Stomach (tissue), 9 donors: Measurements from ENCODE around the gene TMEM247. TPM values are rescaled to one million over a fixed set of nuclear protein-coding genes. Genes with fewer than 3 reads are reported as not detected.

ENCODE experiments used
- DNase-seq, 2 donors: peaks; one replicate each; pipeline versions ENCODE4 v3.0.0 to v3.0.0-alpha.2; 2013 to 2019
- H3K27ac ChIP-seq, 5 donors: fragments of 200-600 bp in 4 of 5; sonication (generic) in 4 of 5; one replicate each; pipeline ENCODE4 v1.5.1; 2013 to 2019; ENCODE audit warnings: mild to moderate bottlenecking in 1 of 5, moderate library complexity in 1 of 5
- H3K27me3 ChIP-seq, 3 donors: fragments of 200-600 bp; sonication (generic); one replicate each; pipeline ENCODE4 v1.5.1; 2017 to 2019; ENCODE audit warnings: mixed run types in 1 of 3
- H3K36me3 ChIP-seq, 4 donors: fragments of 200-600 bp; sonication (generic); 1 replicate in 3 of 4; 2 replicates in 1 of 4; pipeline ENCODE4 v1.5.1; 2016 to 2019
- H3K4me1 ChIP-seq, 4 donors: fragments of 200-600 bp; sonication (generic); one replicate each; pipeline ENCODE4 v1.5.1; 2016 to 2019
- H3K4me3 ChIP-seq, 4 donors: fragments of 200-600 bp; sonication (generic) in 3 of 4; one replicate each; pipeline ENCODE4 v1.5.1; 2016 to 2019; ENCODE audit warnings: mild to moderate bottlenecking in 1 of 4
- H3K9me3 ChIP-seq, 4 donors: fragments of 200-600 bp; sonication (generic); one replicate each; pipeline ENCODE4 v1.5.1; 2016 to 2019
- EP300 ChIP-seq: sonication (generic); formaldehyde crosslinking; IDR thresholded peaks from one replicate; pipeline ENCODE4 v1.6.1; 2017; ENCODE audit warnings: antibody characterized with exemption
- POLR2A ChIP-seq, 4 donors: fragments of 450-650 bp; IDR thresholded peaks; one replicate each; pipeline ENCODE4 v1.6.1; 2016; ENCODE audit warnings: antibody characterized with exemption in 4 of 4, control low read depth in 2 of 4, mild to moderate bottlenecking in 1 of 4, moderate library complexity in 1 of 4
- POLR2AphosphoS5 ChIP-seq, 3 donors: sonication (generic); formaldehyde crosslinking; IDR thresholded peaks; one replicate each; pipeline ENCODE4 v1.6.1; 2016; ENCODE audit warnings: antibody characterized with exemption in 3 of 3
- WGBS, 5 donors: extraction: QIAGEN DNeasy Blood & Tissue Kit in 3 of 5; methylation state at CpG; one replicate each; pipeline versions ENCODE4 v1.1.5 to v1.1.7; 2013 to 2018; 5-methylcytosine and 5-hydroxymethylcytosine counted together
- intact Hi-C: fragments of 100-400 bp; cut with DNase I; formaldehyde crosslinking; loops from one replicate; pipeline ENCODE4 v1.15.1; 2023; ENCODE audit warnings: low total_unique reads
- polyA plus RNA-seq, 3 donors: library from polyadenylated mRNA; stranded (reverse); fragments of 200-250 nt; gene quantifications; one replicate each; pipeline ENCODE4 v1.2.3, GENCODE V29; 2013
- total RNA-seq, 5 donors: library from RNA; depleted of rRNA; stranded (reverse); fragments of >200 nt; gene quantifications; one replicate each; pipeline versions ENCODE4 v1.1.0 to v1.2.3, GENCODE V29; 2014 to 2016
- TF ChIP-seq, protein P1 (sequence below), 7 experiments: fragments of 450-650 bp in 4 of 7; fragments of 200-600 bp in 3 of 7; sonication (generic) in 3 of 7; IDR thresholded peaks; one replicate each; pipeline ENCODE4 v1.5.1; 2016 to 2019; ENCODE audit warnings: antibody characterized with exemption in 7 of 7, control low read depth in 2 of 7, mild to moderate bottlenecking in 1 of 7
- donor health status: healthy with polysubstance abuse.
- donor health status: Bipolar disorder and iron deficiency.
- donor health status: healthy.

Gene TMEM247
- total and polyA plus RNA-seq, 8 donors = not detected

DNA sequence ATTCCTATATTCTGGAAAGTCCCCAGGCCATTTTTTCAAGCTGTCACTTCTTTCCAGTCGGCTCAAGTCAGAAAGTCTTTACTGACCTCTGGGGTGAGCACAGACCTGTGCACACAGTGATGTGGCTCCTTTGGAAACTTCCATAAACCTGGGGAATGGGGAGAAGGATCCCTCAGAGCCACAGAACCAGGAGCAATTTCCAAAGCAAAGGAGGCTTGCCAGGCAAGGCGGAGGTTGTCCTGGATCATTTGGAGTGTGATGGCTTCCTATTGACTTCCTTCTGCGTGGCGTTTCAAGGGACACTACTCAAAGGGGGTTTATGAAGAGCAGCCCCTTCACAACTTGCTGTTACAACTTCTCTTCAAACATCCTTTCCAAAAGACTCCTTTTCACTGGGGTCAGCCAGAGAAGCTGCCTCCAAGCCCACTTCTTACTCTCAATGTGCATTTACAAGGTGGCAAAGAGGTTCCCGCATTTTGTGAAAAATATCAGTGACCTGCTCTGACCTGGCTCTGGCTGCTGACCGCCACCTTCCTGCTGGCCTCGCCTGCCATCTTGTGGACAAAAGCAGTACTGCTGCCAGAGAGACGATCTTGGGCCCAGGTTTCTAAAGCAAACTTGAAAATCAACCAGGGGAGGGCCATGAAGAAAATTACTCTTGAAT, 18.2 kb upstream of the TMEM247 start:
- intact Hi-C loops = no loop called here
- peak; percentile 87 to 88 for DNase-seq
- Histone ChIP-seq H3K27me3 (no peaks in the 10 kb centered on the region), H3K4me3 (no peak overlapping the region), H3K36me3 (no peaks in the 10 kb centered on the region), H3K9me3 (no peaks in the 10 kb centered on the region), H3K4me1 (peaks cover 9 to 40% (median 25%) of the 10 kb centered on the region in 4 donors), H3K27ac (peak overlapping the region in 4 of 5 donors; percentile 34 to 65 (median 42))
- WGBS, 5 donors = 21 to 25% (median 22%) methylated on average over 6 to 8 of the region's 8 CpGs
- TF ChIP-seq, protein P1, sequence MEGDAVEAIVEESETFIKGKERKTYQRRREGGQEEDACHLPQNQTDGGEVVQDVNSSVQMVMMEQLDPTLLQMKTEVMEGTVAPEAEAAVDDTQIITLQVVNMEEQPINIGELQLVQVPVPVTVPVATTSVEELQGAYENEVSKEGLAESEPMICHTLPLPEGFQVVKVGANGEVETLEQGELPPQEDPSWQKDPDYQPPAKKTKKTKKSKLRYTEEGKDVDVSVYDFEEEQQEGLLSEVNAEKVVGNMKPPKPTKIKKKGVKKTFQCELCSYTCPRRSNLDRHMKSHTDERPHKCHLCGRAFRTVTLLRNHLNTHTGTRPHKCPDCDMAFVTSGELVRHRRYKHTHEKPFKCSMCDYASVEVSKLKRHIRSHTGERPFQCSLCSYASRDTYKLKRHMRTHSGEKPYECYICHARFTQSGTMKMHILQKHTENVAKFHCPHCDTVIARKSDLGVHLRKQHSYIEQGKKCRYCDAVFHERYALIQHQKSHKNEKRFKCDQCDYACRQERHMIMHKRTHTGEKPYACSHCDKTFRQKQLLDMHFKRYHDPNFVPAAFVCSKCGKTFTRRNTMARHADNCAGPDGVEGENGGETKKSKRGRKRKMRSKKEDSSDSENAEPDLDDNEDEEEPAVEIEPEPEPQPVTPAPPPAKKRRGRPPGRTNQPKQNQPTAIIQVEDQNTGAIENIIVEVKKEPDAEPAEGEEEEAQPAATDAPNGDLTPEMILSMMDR (IDR thresholded peaks at IDR 0.05) = peak in 6 of 7 experiments; percentile 98 to 99 (median 99)
- no peak for TF ChIP-seq POLR2A (IDR thresholded peaks at IDR 0.05)
- TF ChIP-seq POLR2AphosphoS5 (IDR thresholded peaks at IDR 0.05) = peak in 1 of 3 donors; percentile 73
- no peak for TF ChIP-seq EP300

DNA sequence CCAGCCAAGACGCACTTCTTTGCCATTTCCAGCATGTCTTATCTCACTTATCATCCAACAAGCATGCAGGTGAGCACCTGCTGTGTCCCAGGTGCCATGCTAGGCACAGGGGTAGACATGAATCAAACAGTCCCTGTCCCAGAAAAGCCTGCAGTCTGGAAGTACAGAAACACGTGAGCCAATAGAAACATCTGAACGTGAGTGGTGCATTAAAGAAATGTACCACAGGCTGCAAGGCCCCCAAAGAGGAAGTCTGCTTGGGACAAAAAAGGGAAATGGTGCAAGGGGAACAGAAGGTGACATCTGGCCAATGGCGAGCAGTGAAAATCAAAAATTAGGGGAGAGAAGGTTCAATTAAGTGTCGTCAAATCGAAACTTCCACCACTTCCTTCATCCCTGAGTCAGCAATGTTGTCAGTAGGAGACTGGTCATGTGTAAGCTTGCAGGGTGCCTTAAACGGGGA, 17.6 kb upstream of the TMEM247 start:
- intact Hi-C loops = no loop called here
- H3K27ac ChIP-seq = peak overlapping the region in 2 of 5 donors; percentile 36 to 65

DNA sequence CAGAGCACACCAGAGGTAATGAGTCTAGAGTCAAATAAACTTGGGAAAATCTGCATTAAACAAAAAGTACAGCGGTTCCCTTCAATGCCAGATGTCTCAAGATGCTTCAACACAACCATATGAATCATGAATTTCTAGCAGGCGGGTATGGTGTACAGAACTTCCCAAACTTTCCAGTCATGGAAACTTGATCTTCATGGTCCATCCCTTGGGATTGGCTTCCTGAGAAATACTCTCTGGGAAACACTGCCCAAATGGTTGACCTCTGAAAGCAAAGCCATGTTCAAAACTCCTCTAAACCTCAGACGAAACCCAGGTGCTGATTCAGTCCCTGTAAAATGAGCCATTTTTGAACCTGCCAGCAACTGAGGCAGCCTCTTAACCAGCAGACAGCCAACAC, 16.4 kb upstream of the TMEM247 start:
- no peak for DNase-seq
- H3K9me3 ChIP-seq = no peaks in the 10 kb centered on the region
- WGBS, 5 donors = 89 to 94% (median 92%) methylated on average over 3 of the region's 3 CpGs
- no peak overlapping the region for H3K4me3 ChIP-seq
- intact Hi-C loops = no loop called here
- TF ChIP-seq, protein P1 (IDR thresholded peaks at IDR 0.05) = no peak
- no peak for TF ChIP-seq POLR2A (IDR thresholded peaks at IDR 0.05)
- TF ChIP-seq EP300 = no peak
- TF ChIP-seq POLR2AphosphoS5 (IDR thresholded peaks at IDR 0.05) = no peak
- H3K4me1 ChIP-seq = peaks cover 9 to 40% (median 25%) of the 10 kb centered on the region in 4 donors
- no peaks in the 10 kb centered on the region for H3K27me3 ChIP-seq
- H3K27ac ChIP-seq = no peak overlapping the region
- H3K36me3 ChIP-seq = no peaks in the 10 kb centered on the region

More for the DNA sequence above, 17.6 kb upstream of the TMEM247 start:
- peak in 1 of 2 donors; percentile 41 for DNase-seq
- no peaks in the 10 kb centered on the region for H3K9me3 ChIP-seq
- WGBS, 5 donors = 29 to 42% (median 40%) methylated on average over 7 of the region's 7 CpGs
- H3K4me1 ChIP-seq = peaks cover 9 to 40% (median 25%) of the 10 kb centered on the region in 4 donors
- H3K36me3 ChIP-seq = no peaks in the 10 kb centered on the region
- H3K4me3 ChIP-seq = no peak overlapping the region
- H3K27me3 ChIP-seq = no peaks in the 10 kb centered on the region
- TF ChIP-seq POLR2A (IDR thresholded peaks at IDR 0.05) = no peak
- TF ChIP-seq, protein P1 (IDR thresholded peaks at IDR 0.05) = peak in 1 of 7 experiments; percentile 16

DNA sequence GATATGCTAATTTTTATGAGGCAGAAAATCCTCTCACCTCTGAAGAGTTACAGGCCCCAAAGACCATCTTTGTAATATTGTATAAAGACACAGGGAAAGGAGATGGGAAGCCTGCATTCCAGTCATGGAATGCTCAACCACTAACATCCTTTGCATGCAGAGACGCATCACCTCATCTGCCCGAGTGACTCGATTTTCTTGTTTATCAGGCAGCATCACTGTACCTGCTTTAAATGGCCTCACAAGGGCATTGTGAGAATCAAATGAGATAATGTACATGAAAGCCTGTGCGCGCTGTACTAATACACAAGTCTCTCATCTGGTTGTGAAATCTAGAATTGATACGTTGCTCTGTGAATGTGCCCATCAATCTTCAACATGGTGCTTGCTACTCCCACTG, 10.2 kb upstream of the TMEM247 start:
- WGBS, 5 donors = 75 to 93% (median 88%) methylated on average over 6 of the region's 6 CpGs

More for the DNA sequence above, 10.2 kb upstream of the TMEM247 start:
- no peak overlapping the region for H3K27ac ChIP-seq
- peaks cover 0 to 7% (median 3%) of the 10 kb centered on the region in 4 donors for H3K4me1 ChIP-seq
- no peaks in the 10 kb centered on the region for H3K36me3 ChIP-seq
- no peak for DNase-seq
- no peak overlapping the region for H3K4me3 ChIP-seq
- intact Hi-C loops = loop anchor here (5.0 kb wide), 1 partner anchor 178 kb away; no protein-coding TSS in a partner anchor
- no peaks in the 10 kb centered on the region for H3K9me3 ChIP-seq
- TF ChIP-seq EP300 = no peak
- TF ChIP-seq, protein P1 (IDR thresholded peaks at IDR 0.05) = no peak
- no peak for TF ChIP-seq POLR2A (IDR thresholded peaks at IDR 0.05)
- TF ChIP-seq POLR2AphosphoS5 (IDR thresholded peaks at IDR 0.05) = no peak
- no peaks in the 10 kb centered on the region for H3K27me3 ChIP-seq
